SJSA1 (cell line): ENCODE results near the gene GRXCR2. TPM values are rescaled to one million over a fixed set of nuclear protein-coding genes. Genes with fewer than 3 reads are reported as not detected.

Experiments used
- DNase-seq, 2 experiments: peaks; one replicate each; pipeline ENCODE4 v3.0.0-alpha.2; 2015 to 2020; ENCODE audit warnings: low spot score in 2 of 2, low read depth in 1 of 2
- H3K27ac ChIP-seq: fragments of 250-450 bp; sonication (Bioruptor Pico); 2 replicates; pipeline ENCODE4 v1.5.1; 2020; ENCODE audit warnings: mild to moderate bottlenecking, moderate library complexity
- H3K27me3 ChIP-seq: fragments of 250-450 bp; sonication (Bioruptor Pico); replicated peaks from 2 replicates; pipeline ENCODE4 v1.5.1; 2020; ENCODE audit warnings: mild to moderate bottlenecking, moderate library complexity
- H3K36me3 ChIP-seq: fragments of 250-450 bp; sonication (Bioruptor Pico); 2 replicates; pipeline ENCODE4 v1.5.1; 2020; ENCODE audit warnings: mild to moderate bottlenecking
- H3K4me1 ChIP-seq: fragments of 250-450 bp; sonication (Bioruptor Pico); replicated peaks from 2 replicates; pipeline ENCODE4 v1.6.1; 2021; ENCODE audit warnings: mild to moderate bottlenecking
- H3K4me3 ChIP-seq: fragments of 250-450 bp; sonication (Bioruptor Pico); 2 replicates; pipeline ENCODE4 v1.5.1; 2020; ENCODE audit warnings: mild to moderate bottlenecking
- H3K9me3 ChIP-seq: fragments of 250-450 bp; sonication (Bioruptor Pico); replicated peaks from 2 replicates; pipeline ENCODE4 v1.5.1; 2020; ENCODE audit warnings: mild to moderate bottlenecking
- total RNA-seq: library from RNA; depleted of rRNA; stranded (reverse); fragments of >200 nt; shearing (Covaris generic); gene quantifications from 2 replicates; pipeline ENCODE4 v1.2.3, GENCODE V29; 2014

GRXCR2 gene
- total RNA-seq, 1 experiment from 2014 or later = 0.21 TPM

GRCh38 chr5:145863003-145863402, 9.8 kb downstream of the GRXCR2 start:
- Histone ChIP-seq H3K4me3 (no peak overlapping the region), H3K36me3 (no peaks in the 10 kb centered on the region), H3K4me1 (no peaks in the 10 kb centered on the region), H3K9me3 (no peaks in the 10 kb centered on the region), H3K27me3 (no peaks in the 10 kb centered on the region), H3K27ac (no peak overlapping the region)
- DNase-seq = no peak

- Histone ChIP-seq H3K4me1 (peaks cover 4% of the 10 kb centered on the region), H3K27me3 (no peaks in the 10 kb centered on the region), H3K27ac (no peak overlapping the region), H3K4me3 (no peak overlapping the region), H3K9me3 (no peaks in the 10 kb centered on the region), H3K36me3 (no peaks in the 10 kb centered on the region)
- no peak for DNase-seq
These were observed 12.9 kb downstream of the GRXCR2 start for GRCh38 chr5:145859897-145860296.

GRCh38 chr5:145859453-145859852, 13.4 kb downstream of the GRXCR2 start:
- Histone ChIP-seq H3K4me3 (no peak overlapping the region), H3K36me3 (no peaks in the 10 kb centered on the region), H3K4me1 (peaks cover 8% of the 10 kb centered on the region), H3K27me3 (no peaks in the 10 kb centered on the region), H3K27ac (no peak overlapping the region), H3K9me3 (no peaks in the 10 kb centered on the region)
- no peak for DNase-seq

GRCh38 chr5:145858959-145859358, 13.9 kb downstream of the GRXCR2 start:
- Histone ChIP-seq H3K9me3 (no peaks in the 10 kb centered on the region), H3K4me3 (no peak overlapping the region), H3K36me3 (no peaks in the 10 kb centered on the region), H3K4me1 (peaks cover 10% of the 10 kb centered on the region), H3K27ac (no peak overlapping the region), H3K27me3 (no peaks in the 10 kb centered on the region)
- DNase-seq = no peak

- H3K27me3 ChIP-seq = no peaks in the 10 kb centered on the region
- no peak for DNase-seq
- H3K36me3 ChIP-seq = no peaks in the 10 kb centered on the region
- H3K4me3 ChIP-seq = no peak overlapping the region
- peaks cover 10% of the 10 kb centered on the region for H3K4me1 ChIP-seq
- H3K27ac ChIP-seq = no peak overlapping the region
- no peaks in the 10 kb centered on the region for H3K9me3 ChIP-seq
These were observed 16.5 kb downstream of the GRXCR2 start for GRCh38 chr5:145856285-145856818.

- no peaks in the 10 kb centered on the region for H3K9me3 ChIP-seq
- H3K27me3 ChIP-seq = no peaks in the 10 kb centered on the region
- no peak overlapping the region for H3K4me3 ChIP-seq
- no peak overlapping the region for H3K27ac ChIP-seq
- DNase-seq = no peak
- H3K36me3 ChIP-seq = no peaks in the 10 kb centered on the region
- H3K4me1 ChIP-seq = peaks cover 10% of the 10 kb centered on the region
These were observed 17.0 kb downstream of the GRXCR2 start for GRCh38 chr5:145855763-145856267.

- peak; percentile 67 to 77 for DNase-seq
- Histone ChIP-seq H3K36me3 (no peaks in the 10 kb centered on the region), H3K4me3 (no peak overlapping the region), H3K9me3 (no peaks in the 10 kb centered on the region), H3K27me3 (no peaks in the 10 kb centered on the region), H3K4me1 (peaks cover 10% of the 10 kb centered on the region), H3K27ac (peak overlapping the region; percentile 7; the same call in 1 of the 2 replicates)
These were observed 18.1 kb downstream of the GRXCR2 start for GRCh38 chr5:145854651-145855258.

- peaks cover 15% of the 10 kb centered on the region for H3K4me1 ChIP-seq
- H3K27me3 ChIP-seq = no peaks in the 10 kb centered on the region
- H3K9me3 ChIP-seq = no peaks in the 10 kb centered on the region
- no peak overlapping the region for H3K27ac ChIP-seq
- DNase-seq = no peak
- no peaks in the 10 kb centered on the region for H3K36me3 ChIP-seq
- no peak overlapping the region for H3K4me3 ChIP-seq
These were observed 18.9 kb downstream of the GRXCR2 start for GRCh38 chr5:145853781-145854376.

GRCh38 chr5:145852990-145853389, 19.8 kb downstream of the GRXCR2 start:
- no peaks in the 10 kb centered on the region for H3K36me3 ChIP-seq
- DNase-seq = no peak
- H3K4me3 ChIP-seq = no peak overlapping the region
- peaks cover 24% of the 10 kb centered on the region for H3K4me1 ChIP-seq
- no peak overlapping the region for H3K27ac ChIP-seq
- no peaks in the 10 kb centered on the region for H3K27me3 ChIP-seq
- H3K9me3 ChIP-seq = no peaks in the 10 kb centered on the region

GRCh38 chr5:145848854-145849253, 24.0 kb downstream of the GRXCR2 start:
- peak in 1 of 2 experiments; percentile 50 for DNase-seq

GRCh38 chr5:145847499-145848497, 25.0 kb downstream of the GRXCR2 start:
- Histone ChIP-seq H3K36me3 (no peaks in the 10 kb centered on the region), H3K27ac (no peak overlapping the region), H3K4me1 (peaks cover 21% of the 10 kb centered on the region), H3K27me3 (no peaks in the 10 kb centered on the region), H3K4me3 (no peak overlapping the region), H3K9me3 (no peaks in the 10 kb centered on the region)
- DNase-seq = peak in 1 of 2 experiments; percentile 41

More at GRCh38 chr5:145848854-145849253, 24.0 kb downstream of the GRXCR2 start:
- H3K27me3 ChIP-seq = no peaks in the 10 kb centered on the region
- no peaks in the 10 kb centered on the region for H3K36me3 ChIP-seq
- no peak overlapping the region for H3K4me3 ChIP-seq
- peaks cover 21% of the 10 kb centered on the region for H3K4me1 ChIP-seq
- H3K27ac ChIP-seq = no peak overlapping the region
- no peaks in the 10 kb centered on the region for H3K9me3 ChIP-seq

- Histone ChIP-seq H3K27ac (no peak overlapping the region), H3K36me3 (no peaks in the 10 kb centered on the region), H3K4me3 (no peak overlapping the region), H3K9me3 (no peaks in the 10 kb centered on the region), H3K4me1 (peaks cover 21% of the 10 kb centered on the region), H3K27me3 (no peaks in the 10 kb centered on the region)
- DNase-seq = no peak
These were observed 26.7 kb downstream of the GRXCR2 start for GRCh38 chr5:145846081-145846480.

- Histone ChIP-seq H3K27ac (no peak overlapping the region), H3K4me3 (no peak overlapping the region), H3K36me3 (no peaks in the 10 kb centered on the region), H3K4me1 (no peaks in the 10 kb centered on the region; the same call in 1 of the 2 replicates), H3K9me3 (no peaks in the 10 kb centered on the region), H3K27me3 (no peaks in the 10 kb centered on the region)
- no peak for DNase-seq
These were observed 31.5 kb downstream of the GRXCR2 start for GRCh38 chr5:145841299-145841698.
